Gastroesophageal sphincter (tissue), 3 donors: ENCODE results near the gene ZNF506.

Experiments
- CTCF ChIP-seq, 4 experiments: fragments of 200-600 bp in 2 of 4; fragments of 450-650 bp in 2 of 4; sonication (generic) in 1 of 4; IDR thresholded peaks; one replicate each; pipeline ENCODE4 v1.5.1; 2017 to 2019; ENCODE audit warnings: antibody characterized with exemption in 4 of 4, mild to moderate bottlenecking in 2 of 4, moderate library complexity in 2 of 4
- EP300 ChIP-seq: sonication (generic); formaldehyde crosslinking; IDR thresholded peaks from one replicate; pipeline ENCODE4 v1.6.1; 2017; ENCODE audit warnings: antibody characterized with exemption, mild to moderate bottlenecking
- POLR2A ChIP-seq, 2 donors: fragments of 450-650 bp; IDR thresholded peaks; one replicate each; pipeline ENCODE4 v1.6.1; 2017; ENCODE audit warnings: antibody characterized with exemption in 2 of 2, mild to moderate bottlenecking in 2 of 2, moderate library complexity in 1 of 2
- POLR2AphosphoS5 ChIP-seq: sonication (generic); formaldehyde crosslinking; IDR thresholded peaks from one replicate; pipeline ENCODE4 v1.6.1; 2017; ENCODE audit warnings: antibody characterized with exemption

- TF ChIP-seq CTCF (IDR thresholded peaks at IDR 0.05) (no peak), POLR2A (IDR thresholded peaks at IDR 0.05) (no peak), POLR2AphosphoS5 (no peak), EP300 (no peak)
These were observed 78.4 kb downstream of the ZNF506 start for GRCh38 chr19:19743176-19743575.
